Endothelial cell of umbilical vein (primary cell): Measurements from ENCODE around the gene ITIH6. TPM values are rescaled to one million over a fixed set of nuclear protein-coding genes. Genes with fewer than 3 reads are reported as not detected.

Source experiments
- BruUV-seq: library from RNA; stranded (reverse); fragments of 400-500 nt; replicated peaks from 2 replicates; lab custom pipeline; 2021; lab: Mats Ljungman, UMichigan
- CTCF ChIA-PET: fragments of 300-600, 350-600 bp; sonication (Branson Sonifier 250); formaldehyde crosslinking; loops from one replicate; lab custom pipeline; 2021; ENCODE audit warnings: antibody characterized with exemption, inconsistent platforms; lab: Charles Lee
- POLR2A ChIA-PET: fragments of 300-600, 350-600 bp; sonication (Branson Sonifier 250); formaldehyde crosslinking; loops from one replicate; lab custom pipeline; 2021; ENCODE audit warnings: antibody characterized with exemption, inconsistent platforms; lab: Charles Lee
- DNase-seq: peaks from one replicate; pipeline ENCODE4 v3.0.0-alpha.2; 2011; ENCODE audit warnings: low read depth, low spot score
- FAIRE-seq: peaks from 2 replicates; lab custom pipeline; 2011; peaks lifted over from hg19 to GRCh38; lab: Jason Lieb, UNC
- H2AFZ ChIP-seq: 2 replicates; pipeline ENCODE4 v1.6.0; 2012; ENCODE audit warnings: low read depth, low read length, control low read depth, inconsistent platforms
- H3K27ac ChIP-seq: 2 replicates; pipeline ENCODE4 v1.5.1; 2011; ENCODE audit warnings: low read depth, mild to moderate bottlenecking, control low read depth, low read length, moderate library complexity; ENCODE audit not compliant: insufficient read depth
- H3K27me3 ChIP-seq, 2 experiments: 2 replicates each; pipeline versions ENCODE4 v1.6.0 to v1.6.1; 2011; ENCODE audit warnings: low read length in 2 of 2, mixed read lengths in 1 of 2; ENCODE audit not compliant: control insufficient read depth in 2 of 2, insufficient read depth in 2 of 2
- H3K36me3 ChIP-seq, 2 experiments: 2 replicates in 1 of 2; 3 replicates in 1 of 2; pipeline ENCODE4 v1.5.1; 2011; ENCODE audit warnings: low read length in 2 of 2, mild to moderate bottlenecking in 1 of 2, moderate library complexity in 1 of 2; ENCODE audit not compliant: control insufficient read depth in 2 of 2, insufficient read depth in 2 of 2; ENCODE audit errors: extremely low read depth in 1 of 2
- H3K4me1 ChIP-seq: 3 replicates; pipeline ENCODE4 v1.5.1; 2011; ENCODE audit warnings: mild to moderate bottlenecking, low read length; ENCODE audit not compliant: control insufficient read depth, insufficient read depth; ENCODE audit errors: extremely low read depth
- H3K4me2 ChIP-seq: 2 replicates; pipeline ENCODE4 v1.6.1; 2011; ENCODE audit warnings: low read length, control low read depth, mixed read lengths; ENCODE audit not compliant: insufficient read depth
- H3K4me3 ChIP-seq, 3 experiments: fragments of 200-600 bp in 1 of 3; sonication (generic), shearing (Covaris generic) in 1 of 3; replicated peaks in 1 of 3; 2 replicates each; pipeline ENCODE4 v1.5.1; 2011 to 2016; ENCODE audit warnings: control low read depth in 3 of 3, low read length in 3 of 3, mild to moderate bottlenecking in 2 of 3, inconsistent platforms in 1 of 3, low read depth in 1 of 3, moderate library complexity in 1 of 3; ENCODE audit not compliant: insufficient read depth in 1 of 3
- H3K79me2 ChIP-seq: 2 replicates; pipeline ENCODE4 v1.6.0; 2012; ENCODE audit warnings: low read length, inconsistent platforms; ENCODE audit not compliant: control insufficient read depth, insufficient read depth
- H3K9ac ChIP-seq: replicated peaks from 2 replicates; pipeline ENCODE3; 2011; ENCODE audit warnings: low read length, control low read depth; ENCODE audit not compliant: insufficient read depth; ENCODE audit errors: extremely low read depth
- H3K9me1 ChIP-seq: replicated peaks from 3 replicates; pipeline ENCODE4 v1.6.0; 2011; ENCODE audit warnings: mild to moderate bottlenecking, low read length; ENCODE audit not compliant: control insufficient read depth, insufficient read depth; ENCODE audit errors: extremely low read depth
- H3K9me3 ChIP-seq: replicated peaks from 2 replicates; pipeline ENCODE4 v1.5.1; 2012; ENCODE audit warnings: low read length, inconsistent platforms; ENCODE audit not compliant: control insufficient read depth, insufficient read depth
- H4K20me1 ChIP-seq: replicated peaks from 2 replicates; pipeline ENCODE3; 2011; ENCODE audit warnings: mild to moderate bottlenecking, low read length; ENCODE audit not compliant: control insufficient read depth, insufficient read depth; ENCODE audit errors: extremely low read depth
- CTCF ChIP-seq, 2 donors: IDR thresholded peaks; 1 replicate in 1 of 2; 2 replicates in 1 of 2; pipeline ENCODE4 v1.5.1; 2011; ENCODE audit warnings: low read length in 2 of 2, mild to moderate bottlenecking in 2 of 2, moderate library complexity in 2 of 2, control low read depth in 1 of 2, inconsistent platforms in 1 of 2, low read depth in 1 of 2; ENCODE audit not compliant: insufficient read depth in 1 of 2; ENCODE audit errors: extremely low read depth in 1 of 2
- EZH2 ChIP-seq: IDR thresholded peaks from 2 replicates; pipeline ENCODE4 v1.6.1; 2012; ENCODE audit warnings: borderline replicate concordance, low read depth, mild to moderate bottlenecking, moderate library complexity, low read length, inconsistent platforms; ENCODE audit not compliant: severe bottlenecking
- FOS ChIP-seq: IDR thresholded peaks from 2 replicates; pipeline ENCODE4 v1.6.1; 2011; ENCODE audit warnings: mild to moderate bottlenecking, low read length, moderate library complexity, borderline replicate concordance; ENCODE audit not compliant: insufficient read depth
- GATA2 ChIP-seq: IDR thresholded peaks from 2 replicates; pipeline ENCODE4 v1.7.0; 2011; ENCODE audit warnings: low read depth, mild to moderate bottlenecking, moderate library complexity, mixed read lengths, low read length; ENCODE audit not compliant: insufficient read length, insufficient read depth
- JUN ChIP-seq: IDR thresholded peaks from 2 replicates; pipeline ENCODE4 v1.6.1; 2011; ENCODE audit warnings: borderline replicate concordance, low read depth; ENCODE audit not compliant: insufficient read length, insufficient read depth
- MAX ChIP-seq: IDR thresholded peaks from 2 replicates; pipeline ENCODE4 v1.6.1; 2011; ENCODE audit not compliant: insufficient read depth, insufficient read length
- MYC ChIP-seq: IDR thresholded peaks from one replicate; pipeline ENCODE4 v1.6.1; 2011; ENCODE audit warnings: mild to moderate bottlenecking, low read depth, low read length
- POLR2A ChIP-seq: IDR thresholded peaks from 2 replicates; pipeline ENCODE4 v1.6.1; 2012; ENCODE audit warnings: low read depth, mild to moderate bottlenecking, control low read depth, low read length
- POLR2AphosphoS5 ChIP-seq: IDR thresholded peaks from 2 replicates; pipeline ENCODE4 v1.6.1; 2012; ENCODE audit warnings: low read depth, mild to moderate bottlenecking, control low read depth, low read length, moderate library complexity; ENCODE audit not compliant: insufficient read depth
- dilution Hi-C: fragments of 300-500 bp; cut with MboI; formaldehyde crosslinking; loops from one replicate; pipeline ENCODE4 v1.15.0; 2019; ENCODE audit warnings: low sequenced_read_pairs; ENCODE audit not compliant: extremely low pct_ligation_motif_present
- intact Hi-C: fragments of 100-400 bp; cut with micrococcal nuclease; formaldehyde crosslinking; loops from one replicate; pipeline ENCODE4 v1.10.0; 2022
- polyA plus RNA-seq, 4 experiments: library from polyadenylated mRNA; depleted of rRNA in 3 of 4; stranded (reverse) in 3 of 4; unstranded in 1 of 4; fragments of >200 nt; gene quantifications; 2 replicates each; pipeline versions ENCODE4 v1.2.1 to v1.2.3, GENCODE V29; 2011 to 2012; ENCODE audit warnings: missing spikeins in 1 of 4
- total RNA-seq: library from RNA; stranded (reverse); gene quantifications from 2 replicates; pipeline ENCODE4 v1.2.3, GENCODE V29; 2021

ITIH6 gene
- total and polyA plus RNA-seq, 2 donors (not counting 3 experiments of a cell fraction or from before 2014, with no cell fraction given) = not detected

- ChIA-PET POLR2A (no interaction called here), CTCF (no interaction called here)
- no peak for FAIRE-seq
- no peak overlapping the region for H2AFZ ChIP-seq
- no peak for TF ChIP-seq MYC
- TF ChIP-seq MAX = no peak
- TF ChIP-seq JUN = no peak
- no peak for TF ChIP-seq GATA2
- no peaks in the 10 kb centered on the region for H3K79me2 ChIP-seq
- intact Hi-C loops = no loop called here
- H3K9me3 ChIP-seq = no peaks in the 10 kb centered on the region
- BruUV-seq = no TSS peak
- H3K9me1 ChIP-seq = no peaks in the 10 kb centered on the region
- H3K9ac ChIP-seq = no peak overlapping the region
- H3K4me2 ChIP-seq = no peak overlapping the region
- no peaks in the 10 kb centered on the region for H3K27me3 ChIP-seq
- H3K4me3 ChIP-seq = no peak overlapping the region
- H3K36me3 ChIP-seq = no peaks in the 10 kb centered on the region
- DNase-seq = no peak
- no peak overlapping the region for H3K27ac ChIP-seq
- no peaks in the 10 kb centered on the region for H4K20me1 ChIP-seq
- dilution Hi-C loops = no loop called here
- H3K4me1 ChIP-seq = no peaks in the 10 kb centered on the region
Observed at GRCh38 chrX:54711735-54712134, 86.3 kb downstream of the ITIH6 start.

- FAIRE-seq (no peak), DNase-seq (no peak)
- no peak overlapping the region for H2AFZ ChIP-seq
- TF ChIP-seq MAX (no peak), FOS (no peak), MYC (no peak), POLR2AphosphoS5 (no peak), GATA2 (no peak), CTCF (IDR thresholded peaks at IDR 0.05; ENCODE audit: extremely low read depth in 1 of 2, insufficient read depth in 1 of 2, low read depth in 1 of 2, low read length in 2 of 2) (no peak), POLR2A (no peak), EZH2 (no peak), JUN (no peak)
- no TSS peak for BruUV-seq
- H3K27me3 ChIP-seq = no peaks in the 10 kb centered on the region
- H3K4me2 ChIP-seq = no peak overlapping the region
- intact Hi-C loops = no loop called here
- no peak overlapping the region for H3K27ac ChIP-seq
- no peaks in the 10 kb centered on the region for H4K20me1 ChIP-seq
- no peak overlapping the region for H3K9ac ChIP-seq
- H3K4me1 ChIP-seq = no peaks in the 10 kb centered on the region
- ChIA-PET CTCF (no interaction called here), POLR2A (no interaction called here)
- H3K4me3 ChIP-seq = no peak overlapping the region
- no peaks in the 10 kb centered on the region for H3K79me2 ChIP-seq
- H3K36me3 ChIP-seq = no peaks in the 10 kb centered on the region
- dilution Hi-C loops = no loop called here
- no peaks in the 10 kb centered on the region for H3K9me3 ChIP-seq
- H3K9me1 ChIP-seq = no peaks in the 10 kb centered on the region
Observed at GRCh38 chrX:54710920-54711319, 87.1 kb downstream of the ITIH6 start.
